ENCODE data around the gene EPS8L3. TPM values are rescaled to one million over a fixed set of nuclear protein-coding genes. Genes with fewer than 3 reads are reported as not detected.
"Not testable (repeated sequence)": the region's sequence is repeated elsewhere in the genome, so short reads cannot be mapped to it uniquely, and the experiment has no call there.

The EPS8L3 gene
- total RNA-seq, 1 donor, result not detected

GRCh38 chr1:109800291-109800690 is 36.6 kb upstream of the EPS8L3 start:
- no peak overlapping the region for H3K4me3 ChIP-seq (ENCODE audit: low read depth, low read length)
- TF ChIP-seq CTCF (IDR thresholded peaks at IDR 0.05; ENCODE audit: insufficient read depth, low read length), result no peak
- no peak for DNase-seq (ENCODE audit: low read depth)

GRCh38 chr1:109799445-109799844 is 35.7 kb upstream of the EPS8L3 start:
- no peak overlapping the region for H3K4me3 ChIP-seq (ENCODE audit: low read depth, low read length)
- peak; percentile 48 for DNase-seq (ENCODE audit: low read depth)
- no peak for TF ChIP-seq CTCF (IDR thresholded peaks at IDR 0.05; ENCODE audit: insufficient read depth, low read length)

GRCh38 chr1:109797303-109797595 is 33.5 kb upstream of the EPS8L3 start:
- not testable (repeated sequence) for DNase-seq (ENCODE audit: low read depth); H3K4me3 ChIP-seq (ENCODE audit: low read depth, low read length)

- TF ChIP-seq CTCF (IDR thresholded peaks at IDR 0.05; ENCODE audit: insufficient read depth, low read length), result no peak
- H3K4me3 ChIP-seq (ENCODE audit: low read depth, low read length), result no peak overlapping the region
- DNase-seq (ENCODE audit: low read depth), result peak; percentile 79
Measured at GRCh38 chr1:109796484-109797302, 33.0 kb upstream of the EPS8L3 start.

GRCh38 chr1:109794319-109795132 is 30.8 kb upstream of the EPS8L3 start:
- no peak for TF ChIP-seq CTCF (IDR thresholded peaks at IDR 0.05; ENCODE audit: insufficient read depth, low read length)
- DNase-seq (ENCODE audit: low read depth), result no peak

GRCh38 chr1:109793486-109794318 is 30.0 kb upstream of the EPS8L3 start:
- peak; percentile 70 for DNase-seq (ENCODE audit: low read depth)
- H3K4me3 ChIP-seq (ENCODE audit: low read depth, low read length), result no peak overlapping the region
- TF ChIP-seq CTCF (IDR thresholded peaks at IDR 0.05; ENCODE audit: insufficient read depth, low read length), result no peak

More at GRCh38 chr1:109794319-109795132, 30.8 kb upstream of the EPS8L3 start:
- H3K4me3 ChIP-seq (ENCODE audit: low read depth, low read length), result no peak overlapping the region

GRCh38 chr1:109793089-109793485 is 29.4 kb upstream of the EPS8L3 start:
- DNase-seq (ENCODE audit: low read depth), result no peak
- H3K4me3 ChIP-seq (ENCODE audit: low read depth, low read length), result no peak overlapping the region
- TF ChIP-seq CTCF (IDR thresholded peaks at IDR 0.05; ENCODE audit: insufficient read depth, low read length), result no peak

Measured in fibroblast of the aortic adventitia (primary cell).